ENCODE results near the gene PNLIPRP2.

GRCh38 chr10:116689744-116690143 is 69.0 kb downstream of the PNLIPRP2 start:
- TF ChIP-seq CTCF (IDR thresholded peaks at IDR 0.05; ENCODE audit: insufficient read depth, low read depth, low read length): no peak
- TF ChIP-seq EZH2 (IDR thresholded peaks at IDR 0.05; ENCODE audit: insufficient read depth, low read length): no peak
